Astrocyte of the spinal cord (primary cell): ENCODE results near the gene ADAMTS18.
"Not testable (repeated sequence)": the region's sequence is repeated elsewhere in the genome, so short reads cannot be mapped to it uniquely, and the experiment has no call there.

Experiments used
- DNase-seq: peaks from one replicate; pipeline ENCODE4 v3.0.0; 2011; ENCODE audit warnings: low read depth, low spot score
- H3K4me3 ChIP-seq: 2 replicates; pipeline ENCODE4 v1.5.1; 2011; ENCODE audit warnings: low read depth, mild to moderate bottlenecking, low read length, moderate library complexity
- CTCF ChIP-seq: IDR thresholded peaks from 2 replicates; pipeline ENCODE4 v1.5.1; 2012; ENCODE audit warnings: low read depth, mild to moderate bottlenecking, low read length, inconsistent platforms
- in situ Hi-C: cut with HindIII; loops from 2 replicates; pipeline ENCODE4 v1.10.0; 2017; ENCODE audit warnings: low sequenced_read_pairs

ADAMTS18 gene

GRCh38 chr16:77277141-77277540 lies 157.7 kb downstream of the ADAMTS18 start:
- in situ Hi-C loops = no loop called here
- H3K4me3 ChIP-seq = no peak overlapping the region
- no peak for DNase-seq
- TF ChIP-seq CTCF = no peak

- in situ Hi-C loops = no loop called here
- H3K4me3 ChIP-seq = no peak overlapping the region
- no peak for TF ChIP-seq CTCF
- no peak for DNase-seq
These were observed 158.2 kb downstream of the ADAMTS18 start for GRCh38 chr16:77276661-77277060.

GRCh38 chr16:77275303-77275702 lies 159.5 kb downstream of the ADAMTS18 start:
- in situ Hi-C loops, H3K4me3 ChIP-seq, DNase-seq: not testable (repeated sequence)

- no peak overlapping the region for H3K4me3 ChIP-seq
- DNase-seq = peak; percentile 84
- no peak for TF ChIP-seq CTCF
- in situ Hi-C loops = no loop called here
These were observed 161.0 kb downstream of the ADAMTS18 start for GRCh38 chr16:77273815-77274214.

- TF ChIP-seq CTCF = no peak
- in situ Hi-C loops = no loop called here
These were observed 163.1 kb downstream of the ADAMTS18 start for GRCh38 chr16:77271532-77272426.

GRCh38 chr16:77266185-77266584 lies 168.6 kb downstream of the ADAMTS18 start:
- H3K4me3 ChIP-seq, in situ Hi-C loops, DNase-seq: not testable (repeated sequence)

More at GRCh38 chr16:77271532-77272426, 163.1 kb downstream of the ADAMTS18 start:
- no peak for DNase-seq
- no peak overlapping the region for H3K4me3 ChIP-seq

- no peak overlapping the region for H3K4me3 ChIP-seq
- no peak for TF ChIP-seq CTCF
- DNase-seq = no peak
- in situ Hi-C loops = no loop called here
These were observed 171.9 kb downstream of the ADAMTS18 start for GRCh38 chr16:77262971-77263370.
